GM12878 (cell line): Measurements from ENCODE around the gene TPH2.

Source experiments
- EP300 ChIP-seq, 2 experiments: fragments of 150-350 bp in 1 of 2; IDR thresholded peaks; 2 replicates each; pipeline ENCODE4 v1.6.1; 2011 to 2012; ENCODE audit warnings: low read depth in 2 of 2, low read length in 2 of 2, borderline replicate concordance in 1 of 2, improper control_type of control experiment in 1 of 2, inconsistent platforms in 1 of 2; ENCODE audit not compliant: control insufficient read depth in 1 of 2
- POLR2A ChIP-seq: IDR thresholded peaks from 2 replicates; pipeline ENCODE4 v1.6.1; 2011; ENCODE audit warnings: low read depth, mild to moderate bottlenecking, low read length
- PRDM15 ChIP-seq: fragments of 450-650 bp; formaldehyde crosslinking; IDR thresholded peaks from 2 replicates; pipeline ENCODE4 v1.4.0; 2020; ENCODE audit warnings: mild to moderate bottlenecking, moderate library complexity
- REST ChIP-seq: IDR thresholded peaks from 2 replicates; pipeline ENCODE4 v1.6.1; 2012; ENCODE audit warnings: mild to moderate bottlenecking, low read depth, low read length
- SP1 ChIP-seq: IDR thresholded peaks from one replicate; pipeline ENCODE4 v1.6.1; 2011; ENCODE audit warnings: low read depth, low read length
- USF1 ChIP-seq: IDR thresholded peaks from 2 replicates; pipeline ENCODE4 v1.6.1; 2011; ENCODE audit warnings: borderline replicate concordance, low read depth, mild to moderate bottlenecking, moderate library complexity, mixed read lengths, low read length; ENCODE audit not compliant: insufficient read depth; ENCODE audit errors: extremely low read length
- TF ChIP-seq, protein P1 (sequence below), 3 experiments: IDR thresholded peaks in 2 of 3; conservative IDR thresholded peaks in 1 of 3; 2 replicates each; pipeline ENCODE4 v1.5.1; 2011; ENCODE audit warnings: low read depth in 3 of 3, low read length in 3 of 3, mild to moderate bottlenecking in 3 of 3, control low read depth in 2 of 3, moderate library complexity in 2 of 3, inconsistent platforms in 1 of 3, mixed read lengths in 1 of 3; ENCODE audit not compliant: control insufficient read depth in 2 of 3, insufficient read depth in 1 of 3; ENCODE audit errors: extremely low read depth in 1 of 3

- TF ChIP-seq REST (no peak), SP1 (no peak), USF1 (no peak), PRDM15 (no peak), POLR2A (no peak), EP300 (IDR thresholded peaks at IDR 0.05; ENCODE audit: borderline replicate concordance in 1 of 2, control insufficient read depth in 1 of 2, low read depth in 2 of 2, low read length in 2 of 2) (no peak)
- TF ChIP-seq, protein P1, sequence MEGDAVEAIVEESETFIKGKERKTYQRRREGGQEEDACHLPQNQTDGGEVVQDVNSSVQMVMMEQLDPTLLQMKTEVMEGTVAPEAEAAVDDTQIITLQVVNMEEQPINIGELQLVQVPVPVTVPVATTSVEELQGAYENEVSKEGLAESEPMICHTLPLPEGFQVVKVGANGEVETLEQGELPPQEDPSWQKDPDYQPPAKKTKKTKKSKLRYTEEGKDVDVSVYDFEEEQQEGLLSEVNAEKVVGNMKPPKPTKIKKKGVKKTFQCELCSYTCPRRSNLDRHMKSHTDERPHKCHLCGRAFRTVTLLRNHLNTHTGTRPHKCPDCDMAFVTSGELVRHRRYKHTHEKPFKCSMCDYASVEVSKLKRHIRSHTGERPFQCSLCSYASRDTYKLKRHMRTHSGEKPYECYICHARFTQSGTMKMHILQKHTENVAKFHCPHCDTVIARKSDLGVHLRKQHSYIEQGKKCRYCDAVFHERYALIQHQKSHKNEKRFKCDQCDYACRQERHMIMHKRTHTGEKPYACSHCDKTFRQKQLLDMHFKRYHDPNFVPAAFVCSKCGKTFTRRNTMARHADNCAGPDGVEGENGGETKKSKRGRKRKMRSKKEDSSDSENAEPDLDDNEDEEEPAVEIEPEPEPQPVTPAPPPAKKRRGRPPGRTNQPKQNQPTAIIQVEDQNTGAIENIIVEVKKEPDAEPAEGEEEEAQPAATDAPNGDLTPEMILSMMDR (IDR thresholded peaks at IDR 0.05 in 2 of 3, conservative IDR thresholded peaks at IDR 0.05 in 1 of 3; ENCODE audit: control insufficient read depth in 2 of 3, extremely low read depth in 1 of 3, insufficient read depth in 1 of 3, low read depth in 3 of 3, low read length in 3 of 3): no peak
These were observed 137.4 kb downstream of the TPH2 start for GRCh38 chr12:72075891-72076557.
